Stimulated activated CD4-positive, alpha-beta T cell treated with anti-CD3 and anti-CD28 coated beads, Interleukin-12 subunit alpha, Interleukin-12 subunit beta, amount 100 ng/mL, for 24 hours (primary cell): ENCODE data around the gene PRKAG2.
"Not testable (repeated sequence)": the region's sequence is repeated elsewhere in the genome, so short reads cannot be mapped to it uniquely, and the experiment has no call there.

Experiments
- DNase-seq, 2 experiments: peaks; one replicate each; pipeline ENCODE4 v3.0.0-alpha.2; 2020; ENCODE audit warnings: low read depth in 2 of 2

The PRKAG2 gene

DNA sequence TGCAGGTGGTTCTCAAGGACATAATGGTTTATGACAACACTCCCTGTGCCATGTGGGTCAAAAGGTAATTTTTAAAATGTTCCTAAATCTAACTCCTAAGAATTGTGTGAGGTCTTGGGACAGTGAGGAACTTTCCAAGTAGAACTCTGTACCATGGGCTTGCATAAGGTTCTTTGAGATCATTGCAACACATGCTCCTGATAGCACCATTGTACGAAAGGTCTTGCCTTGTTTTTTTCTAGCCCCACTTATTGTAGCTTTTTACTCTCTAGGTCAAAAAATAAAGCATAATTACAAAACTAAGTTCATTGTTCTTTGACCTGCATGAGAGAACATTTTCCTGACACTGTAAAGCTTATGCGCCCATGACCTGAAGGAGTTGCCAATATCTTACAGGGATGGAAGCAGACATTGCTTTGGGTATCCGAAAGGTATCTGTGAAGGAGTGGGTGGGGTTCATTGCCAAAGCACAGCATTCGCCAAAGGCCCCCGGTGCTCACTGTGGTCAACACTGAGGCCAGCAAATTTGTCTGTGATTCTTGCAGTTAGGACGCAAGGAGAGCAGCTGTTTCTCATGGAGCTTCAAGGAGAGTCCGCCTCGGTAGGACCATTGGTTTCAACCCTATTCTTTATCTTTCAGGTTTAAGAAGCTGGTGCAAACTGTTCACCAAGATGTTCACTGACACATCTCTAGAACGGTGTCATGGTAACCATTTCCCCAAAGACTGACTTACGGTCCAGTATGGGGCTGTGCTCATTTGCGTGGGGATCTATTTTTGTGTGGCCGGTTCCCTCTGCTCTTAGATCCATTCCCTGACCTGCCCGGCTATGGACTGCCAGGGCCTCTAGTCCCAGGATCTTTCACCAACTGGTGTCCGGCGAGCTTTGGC lies 7.6 kb upstream of the PRKAG2 start:
- no peak for DNase-seq

DNA sequence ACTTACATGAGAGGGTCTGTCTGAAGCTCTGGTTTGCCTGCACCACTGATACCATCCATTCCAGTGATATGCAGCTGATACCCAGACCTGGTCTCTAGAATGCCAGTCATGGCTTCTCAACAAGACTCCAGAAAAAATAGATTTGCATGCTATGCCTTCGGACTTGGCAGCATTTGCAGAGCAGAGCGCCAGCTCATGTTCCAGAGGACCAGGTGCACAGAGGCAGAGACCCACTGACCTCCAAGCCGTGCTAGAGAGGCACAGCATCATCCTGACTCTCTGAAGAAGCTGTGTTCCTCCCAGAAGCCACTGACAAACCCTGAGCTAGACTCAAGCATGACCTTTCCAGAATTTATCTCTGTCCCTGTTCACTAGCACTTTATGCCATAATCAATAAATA lies 6.9 kb upstream of the PRKAG2 start:
- DNase-seq: no peak

DNA sequence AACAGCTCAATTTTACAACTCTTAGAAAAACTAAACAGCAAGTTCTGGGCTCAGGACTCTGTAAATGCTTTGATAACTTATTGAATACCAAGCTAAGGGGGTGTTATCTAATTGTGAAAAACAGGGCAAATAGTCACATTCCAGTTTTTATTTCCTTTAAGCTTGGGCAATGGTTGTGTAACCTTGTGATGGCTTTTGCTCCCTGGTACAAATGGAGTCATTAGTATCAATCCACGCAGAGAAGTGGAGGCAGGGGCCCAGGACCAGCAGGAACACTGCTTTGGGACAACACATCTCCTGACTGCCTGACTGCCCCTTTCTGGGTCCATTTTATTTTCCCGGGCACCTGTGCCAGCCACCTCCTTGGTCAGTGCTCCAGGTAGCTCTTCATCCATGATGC lies 5.8 kb upstream of the PRKAG2 start:
- no peak for DNase-seq

DNA sequence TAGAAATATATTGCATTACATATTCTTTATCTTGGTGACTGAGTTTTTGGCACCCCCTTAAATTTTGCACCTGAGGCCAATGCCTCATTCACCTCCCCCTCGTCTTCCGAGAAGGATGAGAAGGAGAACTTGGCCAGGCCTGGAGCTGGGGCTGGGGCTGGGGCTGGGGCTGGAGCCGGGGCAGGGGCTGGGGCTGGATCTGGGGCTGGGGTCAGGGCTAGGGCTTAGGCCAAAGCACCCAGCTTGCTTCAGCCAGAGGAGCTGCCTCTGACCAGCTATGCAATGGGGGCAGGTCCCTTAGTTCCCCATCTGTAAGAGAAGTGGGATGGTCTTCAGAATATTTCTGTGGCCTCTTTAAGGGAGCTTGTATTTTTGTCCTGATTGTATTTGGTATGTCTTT lies 3.8 kb upstream of the PRKAG2 start:
- no peak for DNase-seq

DNA sequence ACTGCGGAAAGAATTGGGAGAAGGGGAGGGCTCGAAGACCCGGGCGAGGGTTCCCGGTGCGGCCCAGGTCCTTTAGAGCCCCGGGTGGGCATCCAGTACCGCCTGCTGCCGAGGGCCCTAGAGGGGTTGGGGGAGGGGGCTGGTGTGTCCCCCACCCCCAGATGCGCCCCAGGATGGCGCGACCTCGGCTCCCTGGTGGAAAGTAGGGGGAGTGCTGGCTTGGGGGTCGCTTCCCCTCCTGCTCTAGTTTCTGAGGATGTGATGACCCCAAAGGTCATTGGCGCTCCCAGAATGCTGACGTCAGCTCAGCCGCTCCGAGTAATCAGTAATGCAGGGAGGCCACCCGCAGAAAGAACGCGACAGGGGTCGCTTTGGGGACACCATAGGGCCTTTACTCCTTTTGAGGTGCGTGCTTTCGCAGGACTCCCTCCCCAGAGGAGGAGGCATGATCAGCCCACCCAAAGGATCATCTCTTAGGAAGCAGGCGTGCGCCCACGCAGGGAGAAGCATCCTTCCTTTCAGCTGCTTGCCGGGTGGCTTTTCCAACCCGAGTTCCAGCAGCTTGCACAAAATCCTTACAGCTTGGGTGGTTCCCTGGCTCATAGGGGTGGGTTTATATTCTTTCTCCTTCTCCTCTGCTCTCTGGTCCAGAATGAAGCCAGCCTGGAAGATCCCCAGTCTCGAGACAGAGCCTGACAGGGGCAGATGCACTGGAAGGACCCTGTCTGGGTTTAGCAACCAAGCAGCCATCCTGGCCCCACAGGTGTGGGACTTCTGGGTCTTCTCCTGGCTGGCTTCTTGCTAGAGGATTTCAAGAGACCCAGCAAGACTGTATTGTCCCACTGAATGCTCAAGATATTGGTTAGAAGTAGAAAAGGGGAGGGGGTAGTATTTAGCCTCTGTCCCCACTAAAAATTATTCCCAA lies 1.3 kb upstream of the PRKAG2 start:
- DNase-seq: no peak

DNA sequence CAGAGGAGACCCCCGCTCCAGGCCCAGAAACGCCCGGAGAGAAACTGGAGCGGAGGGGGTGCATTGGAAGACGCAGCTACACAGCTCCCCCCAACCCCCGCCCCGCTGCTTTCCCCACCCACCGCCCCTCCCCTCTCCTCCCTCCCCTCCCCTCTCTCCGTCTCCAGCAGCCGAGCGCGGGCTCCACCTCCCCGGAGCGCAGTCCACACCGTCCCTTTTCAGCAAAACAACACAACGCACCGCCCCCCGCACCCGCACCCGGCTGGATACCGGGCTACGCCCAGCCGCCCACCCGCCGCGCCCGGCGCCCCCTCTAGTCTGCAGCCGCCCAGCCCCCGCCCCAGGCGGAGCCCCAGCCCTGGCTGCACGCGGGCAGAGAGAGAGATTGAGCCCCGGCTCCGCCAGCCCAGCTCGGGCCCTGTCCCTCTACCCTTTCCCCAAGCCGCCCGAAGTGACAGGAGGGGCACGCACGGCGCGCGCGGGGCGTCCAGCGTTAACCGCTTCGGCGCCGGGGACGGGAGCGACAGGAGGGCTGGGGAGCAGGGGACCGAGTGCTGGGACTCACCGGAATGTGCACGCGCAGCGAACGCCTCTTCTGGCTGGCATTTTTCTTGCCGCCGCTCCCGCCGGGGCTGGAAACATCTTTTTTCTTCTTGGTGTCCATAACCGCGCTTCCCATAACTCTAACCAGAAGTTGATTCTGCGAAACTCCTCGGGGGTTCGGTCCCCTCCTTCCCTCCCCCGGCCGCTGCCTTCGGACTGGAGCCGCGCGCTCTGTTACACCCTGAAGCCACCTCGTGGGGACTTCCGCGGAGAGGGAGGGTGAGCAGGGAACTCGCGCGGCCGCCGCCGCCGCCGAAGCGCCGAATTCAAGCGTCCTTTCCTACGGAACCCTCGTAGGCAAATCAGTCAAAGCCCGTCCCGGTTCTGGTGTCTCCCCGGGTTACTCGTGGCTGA lies 695 bp downstream of the PRKAG2 start:
- DNase-seq: peak; percentile 42 to 69

DNA sequence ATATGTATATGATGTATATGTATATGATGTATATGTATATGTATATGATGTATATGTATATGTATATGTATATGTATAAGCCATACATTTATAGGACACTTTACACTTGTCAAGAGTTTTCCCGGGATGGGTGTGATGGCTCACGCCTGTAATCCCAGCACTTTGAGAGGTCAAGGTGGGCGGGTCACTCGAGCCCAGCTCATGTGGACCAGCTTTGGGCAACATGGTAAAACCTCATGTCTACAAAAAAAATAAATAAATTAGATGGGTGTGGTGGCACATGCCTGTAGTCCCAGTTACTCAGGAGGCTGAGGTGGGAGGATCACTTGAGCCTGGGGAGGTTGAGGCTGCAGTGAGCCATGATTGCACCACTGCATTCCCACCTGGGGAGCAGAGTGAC lies 2.4 kb downstream of the PRKAG2 start:
- not testable (repeated sequence) for DNase-seq

DNA sequence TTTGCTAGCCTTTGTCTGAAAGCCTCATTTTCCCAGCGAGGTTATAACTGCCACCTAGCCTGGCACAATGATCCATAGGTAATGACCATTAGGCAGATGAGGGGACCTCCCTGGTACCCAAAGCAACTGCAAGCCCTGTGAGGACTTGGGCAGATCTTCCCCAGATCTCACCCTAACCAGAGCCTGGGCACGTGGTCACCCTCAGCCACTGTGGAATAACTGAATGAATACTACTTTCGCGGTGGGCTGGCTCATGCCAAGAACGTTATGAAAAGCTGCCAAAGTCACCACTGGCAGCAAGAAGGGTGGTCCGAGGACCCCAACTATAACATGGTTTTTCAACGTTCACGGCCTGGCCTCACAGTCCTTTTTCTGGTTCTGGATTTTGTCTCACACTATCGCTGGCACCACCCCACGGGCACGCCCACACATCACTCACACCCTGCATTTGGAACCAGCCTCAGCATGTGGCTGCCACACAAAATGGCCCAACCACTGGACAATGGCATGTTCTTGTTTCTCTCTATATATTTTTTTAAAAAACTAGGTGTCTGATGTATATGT lies 3.4 kb downstream of the PRKAG2 start:
- no peak for DNase-seq

DNA sequence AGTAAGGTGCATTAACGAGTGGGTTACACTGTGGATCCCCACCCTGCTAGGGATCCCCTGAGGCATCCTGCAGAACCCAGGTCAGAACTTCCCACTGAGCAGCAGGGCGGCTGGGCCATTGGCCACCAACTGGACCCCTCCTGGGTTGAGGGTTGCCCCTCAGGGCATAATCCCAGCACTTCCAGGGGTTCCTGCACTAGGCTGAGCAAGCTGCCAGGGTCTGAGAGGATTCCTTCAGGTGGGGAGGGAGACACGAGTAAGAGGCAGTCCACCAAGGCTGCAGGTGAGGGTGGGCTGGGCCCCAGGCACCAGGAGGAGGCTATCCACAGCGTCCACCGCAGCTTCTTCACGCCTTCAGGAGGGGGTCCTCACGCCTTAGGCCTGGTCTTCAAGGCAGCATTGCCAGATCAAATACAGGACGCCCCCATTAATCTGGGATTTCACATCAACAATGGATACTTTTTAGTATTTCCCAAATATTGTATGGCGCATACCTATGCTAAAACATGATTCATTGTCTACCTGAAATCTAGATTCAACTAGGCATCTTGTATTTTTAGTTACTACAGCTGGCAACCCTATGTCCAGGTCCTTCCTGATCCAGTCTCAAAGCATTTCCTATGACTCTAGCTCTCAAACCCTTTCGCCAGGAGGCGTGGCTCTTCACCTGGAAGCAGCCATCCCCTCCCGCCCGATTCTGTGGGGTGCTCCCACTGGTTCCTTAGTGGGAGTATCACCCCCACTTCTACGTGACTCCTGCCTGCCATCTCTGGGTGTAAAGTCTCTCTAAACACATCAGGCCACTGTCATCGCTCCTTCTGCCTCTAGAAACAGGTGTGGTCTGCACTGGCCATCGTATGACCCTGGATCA lies 4.1 kb downstream of the PRKAG2 start:
- no peak for DNase-seq

DNA sequence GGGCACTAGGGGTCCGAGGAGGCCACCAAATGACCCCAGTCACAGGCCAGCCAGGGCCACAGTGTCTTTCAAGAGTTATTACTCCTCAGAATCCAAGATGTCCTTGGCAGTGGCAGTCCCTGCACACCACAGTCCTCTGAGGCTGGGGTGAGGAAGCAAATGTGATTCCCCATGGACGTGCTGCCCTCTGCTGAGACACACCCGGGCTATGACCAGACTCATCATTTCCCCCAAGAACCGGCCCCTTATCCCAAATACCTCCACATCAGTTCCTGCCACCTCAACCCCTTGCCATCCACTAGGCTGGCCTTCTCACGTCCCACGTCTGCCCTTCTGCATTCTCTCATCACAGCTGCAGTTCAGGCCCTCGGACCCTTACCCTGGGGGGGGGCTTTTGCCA lies 5.0 kb downstream of the PRKAG2 start:
- DNase-seq: no peak

DNA sequence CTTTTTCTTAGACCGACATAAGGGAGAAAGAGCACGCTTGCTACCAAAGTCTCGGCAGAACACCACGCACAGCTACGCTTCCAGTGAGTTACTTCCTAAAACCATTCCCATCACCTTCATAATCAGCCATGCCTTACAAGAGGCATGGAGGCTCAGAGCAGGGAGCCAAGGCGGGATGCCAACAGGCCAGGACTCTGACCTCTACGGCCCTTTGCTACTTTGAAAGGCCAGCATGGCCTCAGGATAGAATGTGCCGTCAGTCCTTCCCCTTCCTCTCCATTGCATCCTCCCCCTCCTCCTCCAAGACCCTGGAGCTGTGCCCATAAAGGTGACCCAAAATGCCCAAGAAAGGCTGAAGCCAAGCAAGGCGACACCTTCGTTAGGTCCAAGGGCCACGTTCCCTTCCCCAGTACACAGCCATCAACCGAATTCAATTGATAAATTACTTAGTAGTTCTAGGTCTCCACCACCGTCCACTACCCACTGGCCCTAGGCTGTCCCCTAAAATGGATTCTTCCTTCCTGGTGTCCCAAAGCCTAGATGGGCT lies 5.7 kb downstream of the PRKAG2 start:
- no peak for DNase-seq

DNA sequence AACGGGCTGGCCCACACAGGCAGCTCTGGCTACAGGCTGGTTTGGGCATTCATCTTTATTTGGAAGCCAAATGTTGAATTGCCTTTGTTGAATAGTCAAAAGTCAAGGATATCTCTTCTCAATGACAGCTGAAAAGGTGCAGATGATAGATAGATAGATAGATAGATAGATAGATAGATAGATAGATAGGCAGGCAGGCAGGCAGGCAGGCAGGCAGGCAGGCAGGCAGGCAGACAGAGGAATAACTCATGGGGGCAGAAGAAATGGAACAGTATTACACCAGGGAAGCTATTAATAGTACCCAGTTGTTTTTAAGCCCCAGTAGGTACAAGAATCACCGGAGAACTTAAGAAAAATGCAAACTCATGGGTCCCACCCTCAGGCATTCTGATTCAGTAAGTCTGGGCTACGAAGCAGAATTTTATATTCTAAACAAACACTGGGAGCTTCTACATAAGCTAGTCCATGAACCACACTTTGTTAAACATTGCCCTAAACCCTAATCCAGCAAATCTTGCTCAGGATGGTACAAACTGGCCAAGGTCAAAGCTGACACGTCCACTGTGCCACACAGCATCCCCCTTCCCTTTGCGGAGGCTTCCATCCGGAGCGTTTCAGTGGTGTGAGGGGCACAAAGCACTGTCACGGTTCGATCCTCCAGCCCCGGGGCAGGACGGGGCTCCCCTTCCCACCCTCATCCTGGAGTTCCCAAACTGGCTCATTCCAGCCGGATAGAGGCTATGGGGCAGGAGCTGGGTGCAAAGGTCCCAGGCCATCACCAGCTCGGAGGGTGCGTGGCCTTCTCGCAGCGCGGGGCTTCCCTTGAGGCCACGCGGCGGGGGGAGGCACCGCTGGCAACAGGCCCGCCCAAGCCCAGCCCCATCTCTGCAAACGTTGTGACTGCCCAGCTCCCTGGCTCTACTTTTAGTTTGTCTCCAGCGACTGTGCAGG lies 6.7 kb downstream of the PRKAG2 start:
- no peak for DNase-seq

DNA sequence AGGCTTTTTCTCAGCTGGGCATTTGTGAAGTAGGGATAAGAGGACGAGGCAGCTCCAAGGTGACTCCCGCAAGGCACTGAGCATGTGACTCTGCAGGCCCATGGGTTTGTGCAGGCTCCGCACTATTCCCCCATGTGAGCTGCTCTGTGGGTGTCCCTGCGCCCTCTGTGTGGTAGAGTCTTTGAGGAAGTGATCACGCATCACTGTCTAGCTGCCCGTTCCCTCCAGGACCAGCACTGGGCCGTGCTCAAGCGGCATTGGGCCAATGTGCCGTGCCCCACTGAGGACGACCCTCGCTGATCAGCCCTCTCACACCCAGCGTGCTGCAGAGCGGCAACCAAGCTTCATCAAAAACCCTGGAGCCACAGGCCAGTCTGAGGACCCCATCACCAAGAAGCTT lies 7.5 kb downstream of the PRKAG2 start:
- DNase-seq: no peak

DNA sequence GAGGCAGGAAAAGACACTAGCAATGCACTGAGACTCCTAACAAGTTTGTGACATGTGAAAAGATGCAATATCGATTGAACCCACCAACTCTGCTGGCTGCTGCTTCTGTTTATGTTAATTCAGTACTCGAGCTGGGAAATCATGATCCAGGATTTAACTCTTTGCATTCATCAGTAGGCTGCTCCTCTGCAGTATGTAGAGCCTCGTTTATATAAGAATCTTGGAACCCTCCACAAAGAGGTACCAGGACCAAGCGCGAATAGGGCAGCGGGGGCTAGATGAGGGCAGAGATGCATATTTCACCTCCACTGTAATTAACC lies 7.8 kb downstream of the PRKAG2 start:
- DNase-seq: no peak

DNA sequence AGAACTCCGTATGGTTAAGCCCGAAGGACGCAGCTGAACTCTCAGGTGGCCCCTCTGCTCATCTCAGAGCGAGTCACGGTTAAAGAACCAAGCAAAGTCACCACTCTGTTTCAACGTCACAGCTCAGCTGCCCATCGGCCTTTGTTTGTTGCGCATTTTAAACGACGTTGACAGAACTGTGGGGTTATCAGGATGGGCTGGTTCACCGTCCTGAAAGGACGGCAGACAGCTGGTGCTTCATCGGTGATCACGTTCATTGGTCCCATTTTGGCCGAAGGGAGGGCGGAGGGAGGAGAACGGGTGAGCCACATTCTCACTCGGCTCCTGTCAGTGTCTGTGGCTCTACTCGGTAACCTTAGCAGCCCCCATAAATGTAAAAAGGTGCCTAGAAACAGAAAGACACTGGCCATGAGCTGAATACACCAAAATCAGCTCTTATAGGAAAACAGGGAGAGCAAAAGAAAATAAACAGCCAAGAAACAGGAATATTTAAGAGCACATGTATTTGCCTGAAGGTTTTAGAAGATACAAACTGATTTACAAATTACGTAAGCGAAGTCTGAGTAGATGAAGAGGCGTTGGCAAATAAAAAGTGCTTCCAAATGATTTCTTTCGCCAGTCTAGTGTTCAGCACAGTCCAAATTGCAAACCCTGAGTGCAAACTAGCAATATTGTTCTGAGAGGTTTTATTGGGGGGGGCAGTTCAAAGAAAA lies 8.4 kb downstream of the PRKAG2 start:
- no peak for DNase-seq

DNA sequence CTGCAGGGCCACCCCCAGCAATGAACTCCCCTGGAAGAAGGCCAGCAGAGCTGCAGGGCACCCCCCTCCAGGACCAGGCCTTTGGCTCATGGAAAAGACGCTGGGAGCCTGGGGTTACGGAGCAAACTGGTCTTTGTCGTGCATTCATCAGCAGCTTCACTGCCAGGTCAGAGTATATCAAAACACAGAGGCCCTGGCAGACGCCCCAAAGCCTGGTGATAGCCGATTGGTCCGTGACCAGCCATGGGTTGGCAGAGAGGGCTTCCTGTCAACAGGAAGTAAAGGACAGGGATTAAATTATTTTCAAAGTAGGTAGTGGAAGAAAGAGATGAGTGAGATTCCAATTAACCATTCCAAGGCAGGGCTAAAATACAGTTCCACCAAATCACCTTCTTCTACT lies 9.0 kb downstream of the PRKAG2 start:
- DNase-seq: no peak

DNA sequence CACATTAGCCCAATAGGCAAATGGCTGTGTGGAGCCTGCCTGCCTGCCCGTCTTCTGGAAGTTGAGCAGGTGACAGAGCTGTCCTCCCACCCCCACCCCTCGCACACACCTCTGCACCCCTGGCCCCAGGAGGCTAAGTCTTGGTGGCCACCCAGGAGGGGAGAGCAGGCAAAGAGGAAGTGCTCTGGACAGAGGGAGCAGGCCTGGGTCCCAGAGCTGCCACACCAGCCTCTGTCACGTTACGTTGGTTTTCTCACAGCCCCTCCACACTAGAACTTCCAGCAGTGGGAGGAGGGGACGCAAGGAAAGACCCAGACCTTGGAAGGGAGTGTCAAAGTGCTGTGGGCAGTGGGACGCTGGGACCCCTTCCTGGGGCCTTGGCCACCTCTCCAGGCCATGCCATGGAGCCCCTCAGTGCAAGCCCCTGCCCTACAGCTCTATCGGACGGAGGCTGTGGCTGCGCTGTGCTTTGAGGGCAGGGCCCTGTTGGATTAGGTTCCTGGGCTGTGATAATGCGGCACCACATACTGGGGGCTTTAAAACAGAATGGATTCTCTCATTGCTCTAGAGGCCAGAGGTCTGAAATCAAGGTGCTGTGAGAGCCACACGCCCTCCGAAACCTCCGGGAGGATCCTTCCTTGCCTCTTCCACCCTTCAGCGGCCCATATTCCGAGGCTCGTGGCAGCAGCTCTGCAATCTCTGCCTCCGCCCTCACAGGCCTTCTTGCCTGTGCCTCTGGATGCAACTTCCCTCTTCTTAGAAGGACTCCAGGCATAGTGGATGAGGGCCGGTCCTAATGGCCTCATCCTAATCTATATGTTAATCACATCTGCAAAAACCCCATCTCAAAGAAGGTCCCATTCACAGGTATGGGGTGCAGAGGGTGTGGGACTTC lies 9.9 kb downstream of the PRKAG2 start:
- no peak for DNase-seq
